Lower lobe of right lung (tissue), 2 donors: Measurements from ENCODE around the gene SKOR2. TPM values are rescaled to one million over a fixed set of nuclear protein-coding genes. Genes with fewer than 3 reads are reported as not detected.

Experiments used
- ATAC-seq, 2 donors: fragments of 200-7000 bp; cut with Tn5 transposase; one replicate each; pipeline ENCODE4 v1.9.1; 2020 to 2022; ENCODE audit warnings: mild to moderate bottlenecking in 2 of 2, moderate library complexity in 2 of 2
- DNase-seq: peaks from one replicate; pipeline ENCODE4 v3.0.0-alpha.2; 2020
- H3K27ac ChIP-seq: fragments of 200-600 bp; one replicate; pipeline ENCODE4 v1.8.0; 2022
- H3K27me3 ChIP-seq: fragments of 200-600 bp; one replicate; pipeline ENCODE4 v1.8.0; 2022; ENCODE audit warnings: low read depth
- H3K36me3 ChIP-seq: fragments of 200-600 bp; one replicate; pipeline ENCODE4 v1.8.0; 2022; ENCODE audit warnings: mild to moderate bottlenecking
- H3K4me1 ChIP-seq: fragments of 200-600 bp; one replicate; pipeline ENCODE4 v1.8.0; 2022
- H3K4me3 ChIP-seq: fragments of 200-600 bp; one replicate; pipeline ENCODE4 v1.8.0; 2022; ENCODE audit warnings: mild to moderate bottlenecking
- H3K9me3 ChIP-seq: fragments of 200-600 bp; one replicate; pipeline ENCODE4 v1.8.0; 2022
- CTCF ChIP-seq: fragments of 200-600 bp; IDR thresholded peaks from one replicate; pipeline ENCODE4 v1.8.0; 2022; ENCODE audit warnings: antibody characterized with exemption, mild to moderate bottlenecking
- intact Hi-C: fragments of 100-400 bp; cut with DNase I; formaldehyde crosslinking; loops from one replicate; pipeline ENCODE4 v1.11.0; 2022
- total RNA-seq: library from RNA; stranded (reverse); fragmentation: NEBNext Ultra II Directional; extraction: Animal tissue kit (Norgen Biotek cat#: 25700); gene quantifications from one replicate; pipeline ENCODE4 v1.2.1, GENCODE V29; 2021
- donor health status: DM: no; HTN: yes; CAD: no; lungs with severe emphysema.

SKOR2 gene
- total RNA-seq, 1 donor from 2014 or later: not detected

GRCh38 chr18:47280121-47280520 lies 28.7 kb upstream of the SKOR2 start:
- Histone ChIP-seq H3K27me3 (peaks cover 4% of the 10 kb centered on the region), H3K4me3 (no peak overlapping the region), H3K4me1 (no peaks in the 10 kb centered on the region), H3K9me3 (no peaks in the 10 kb centered on the region), H3K27ac (no peak overlapping the region), H3K36me3 (no peaks in the 10 kb centered on the region)
- intact Hi-C loops: no loop called here
- no peak for TF ChIP-seq CTCF
- ATAC-seq: no peak
- no peak for DNase-seq

- no peak for ATAC-seq
- no peaks in the 10 kb centered on the region for H3K4me1 ChIP-seq
- TF ChIP-seq CTCF: no peak
- no peaks in the 10 kb centered on the region for H3K9me3 ChIP-seq
- no peak for DNase-seq
- H3K27ac ChIP-seq: no peak overlapping the region
- H3K4me3 ChIP-seq: no peak overlapping the region
- peaks cover 4% of the 10 kb centered on the region for H3K27me3 ChIP-seq
- intact Hi-C loops: no loop called here
- no peaks in the 10 kb centered on the region for H3K36me3 ChIP-seq
Measured at GRCh38 chr18:47274961-47275360, 23.5 kb upstream of the SKOR2 start.

GRCh38 chr18:47265197-47265596 lies 13.7 kb upstream of the SKOR2 start:
- no peak for DNase-seq
- intact Hi-C loops: no loop called here
- Histone ChIP-seq H3K27ac (no peak overlapping the region), H3K27me3 (peaks cover 65% of the 10 kb centered on the region), H3K36me3 (no peaks in the 10 kb centered on the region), H3K4me3 (no peak overlapping the region), H3K9me3 (no peaks in the 10 kb centered on the region), H3K4me1 (peaks cover 21% of the 10 kb centered on the region)
- no peak for TF ChIP-seq CTCF
- ATAC-seq: peak; percentile 36 to 67

- no peak for ATAC-seq
- TF ChIP-seq CTCF: no peak
- DNase-seq: no peak
- H3K27ac ChIP-seq: no peak overlapping the region
- H3K9me3 ChIP-seq: no peaks in the 10 kb centered on the region
- H3K27me3 ChIP-seq: peaks cover 74% of the 10 kb centered on the region
- intact Hi-C loops: no loop called here
- H3K4me1 ChIP-seq: peaks cover 21% of the 10 kb centered on the region
- H3K4me3 ChIP-seq: no peak overlapping the region
- no peaks in the 10 kb centered on the region for H3K36me3 ChIP-seq
Measured at GRCh38 chr18:47264308-47264700, 12.8 kb upstream of the SKOR2 start.

- Histone ChIP-seq H3K9me3 (no peaks in the 10 kb centered on the region), H3K27ac (no peak overlapping the region), H3K36me3 (no peaks in the 10 kb centered on the region), H3K4me3 (peak overlapping the region; percentile 9), H3K27me3 (peaks cover 80% of the 10 kb centered on the region), H3K4me1 (peaks cover 21% of the 10 kb centered on the region)
- DNase-seq: no peak
- intact Hi-C loops: no loop called here
- ATAC-seq: no peak
- TF ChIP-seq CTCF: peak; percentile 8
Measured at GRCh38 chr18:47263430-47264307, 12.2 kb upstream of the SKOR2 start.
